ENCODE results near the gene CLEC4A.

DNA sequence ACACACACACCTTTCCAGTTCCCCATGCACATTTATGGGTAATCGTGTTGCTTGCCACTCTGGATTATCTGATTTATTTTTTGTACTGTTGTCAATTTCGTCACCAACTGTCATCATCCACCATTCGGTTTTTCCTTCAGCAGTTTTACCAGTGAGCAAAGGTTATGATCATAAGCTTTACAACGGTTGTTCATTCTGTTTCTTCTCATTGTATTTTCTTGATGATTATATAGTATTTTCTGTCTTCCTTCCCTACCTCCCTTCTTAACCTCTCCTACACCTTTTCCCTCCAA, 40.7 kb upstream of the CLEC4A start:
- TF ChIP-seq, protein P1, sequence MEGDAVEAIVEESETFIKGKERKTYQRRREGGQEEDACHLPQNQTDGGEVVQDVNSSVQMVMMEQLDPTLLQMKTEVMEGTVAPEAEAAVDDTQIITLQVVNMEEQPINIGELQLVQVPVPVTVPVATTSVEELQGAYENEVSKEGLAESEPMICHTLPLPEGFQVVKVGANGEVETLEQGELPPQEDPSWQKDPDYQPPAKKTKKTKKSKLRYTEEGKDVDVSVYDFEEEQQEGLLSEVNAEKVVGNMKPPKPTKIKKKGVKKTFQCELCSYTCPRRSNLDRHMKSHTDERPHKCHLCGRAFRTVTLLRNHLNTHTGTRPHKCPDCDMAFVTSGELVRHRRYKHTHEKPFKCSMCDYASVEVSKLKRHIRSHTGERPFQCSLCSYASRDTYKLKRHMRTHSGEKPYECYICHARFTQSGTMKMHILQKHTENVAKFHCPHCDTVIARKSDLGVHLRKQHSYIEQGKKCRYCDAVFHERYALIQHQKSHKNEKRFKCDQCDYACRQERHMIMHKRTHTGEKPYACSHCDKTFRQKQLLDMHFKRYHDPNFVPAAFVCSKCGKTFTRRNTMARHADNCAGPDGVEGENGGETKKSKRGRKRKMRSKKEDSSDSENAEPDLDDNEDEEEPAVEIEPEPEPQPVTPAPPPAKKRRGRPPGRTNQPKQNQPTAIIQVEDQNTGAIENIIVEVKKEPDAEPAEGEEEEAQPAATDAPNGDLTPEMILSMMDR (conservative IDR thresholded peaks at IDR 0.05): no peak
- no peak for TF ChIP-seq EZH2 (IDR thresholded peaks at IDR 0.05; ENCODE audit: low read depth)

Measured in PC-9 (cell line).